Brain pericyte (primary cell): Measurements from ENCODE around the gene DUSP9.
"Not testable (repeated sequence)": the region's sequence is repeated elsewhere in the genome, so short reads cannot be mapped to it uniquely, and the experiment has no call there.

Experiments used
- DNase-seq: peaks from one replicate; pipeline ENCODE4 v3.0.0-alpha.2; 2012; ENCODE audit warnings: low read depth, low spot score

Gene DUSP9

GRCh38 chrX:153671589-153672530, 24.9 kb downstream of the DUSP9 start:
- no peak for DNase-seq

- DNase-seq: no peak
Measured at GRCh38 chrX:153672531-153673427, 25.8 kb downstream of the DUSP9 start.

- DNase-seq: no peak
Measured at GRCh38 chrX:153673428-153674218, 26.6 kb downstream of the DUSP9 start, which contains the start of gene PNCK. PNCK (minus strand) TSS chrX:153673813; CDS start chrX:153673076, 737 bp downstream.

- no peak for DNase-seq
Measured at GRCh38 chrX:153674219-153674851, 27.3 kb downstream of the DUSP9 start.

GRCh38 chrX:153681175-153681574, 34.2 kb downstream of the DUSP9 start:
- DNase-seq: no peak

- DNase-seq: not testable (repeated sequence)
Measured at GRCh38 chrX:153683486-153683885, 36.5 kb downstream of the DUSP9 start.

- no peak for DNase-seq
Measured at GRCh38 chrX:153684467-153685155, 37.6 kb downstream of the DUSP9 start.

- no peak for DNase-seq
Measured at GRCh38 chrX:153685156-153685536, 38.1 kb downstream of the DUSP9 start.

GRCh38 chrX:153685751-153686696, 39.0 kb downstream of the DUSP9 start:
- no peak for DNase-seq

- DNase-seq: no peak
Measured at GRCh38 chrX:153686711-153687110, 39.7 kb downstream of the DUSP9 start.

- no peak for DNase-seq
Measured at GRCh38 chrX:153687121-153688039, 40.4 kb downstream of the DUSP9 start, which contains the start of gene SLC6A8. SLC6A8 (plus strand) TSS chrX:153687926; CDS start chrX:153688575, 649 bp downstream.

GRCh38 chrX:153688071-153688470, 41.1 kb downstream of the DUSP9 start:
- no peak for DNase-seq

- DNase-seq: no peak
Measured at GRCh38 chrX:153688506-153688905, 41.5 kb downstream of the DUSP9 start.

GRCh38 chrX:153688911-153689590, 42.0 kb downstream of the DUSP9 start:
- no peak for DNase-seq

GRCh38 chrX:153689654-153690465, 42.9 kb downstream of the DUSP9 start:
- no peak for DNase-seq

GRCh38 chrX:153690466-153690865, 43.5 kb downstream of the DUSP9 start:
- no peak for DNase-seq
